ENCODE data around the gene UBALD2.

UBALD2 gene

GRCh38 chr17:76233588-76234353 is 31.4 kb upstream of the UBALD2 start:
- Histone ChIP-seq H3K36me3 (ENCODE audit: insufficient read depth, insufficient read length, low read length) (no peaks in the 10 kb centered on the region), H3K4me3 (ENCODE audit: insufficient read length, low read depth) (no peak overlapping the region), H3K9me3 (ENCODE audit: insufficient read depth, low read length) (no peaks in the 10 kb centered on the region), H3K4me1 (ENCODE audit: insufficient read depth, insufficient read length) (no peaks in the 10 kb centered on the region), H3K9ac (ENCODE audit: insufficient read length, low read depth) (no peak overlapping the region), H3K27me3 (ENCODE audit: insufficient read depth, insufficient read length) (peaks cover 12% of the 10 kb centered on the region)
- TF ChIP-seq SUZ12 (IDR thresholded peaks at IDR 0.05; ENCODE audit: extremely low read depth, insufficient read depth, insufficient read length) (no peak), ZNF274 (IDR thresholded peaks at IDR 0.05; ENCODE audit: low read depth, low read length) (no peak), YY1 (IDR thresholded peaks at IDR 0.05; ENCODE audit: insufficient read depth, insufficient read length) (no peak)
- no peak for DNase-seq (ENCODE audit: low read depth, low spot score)

DNA sequence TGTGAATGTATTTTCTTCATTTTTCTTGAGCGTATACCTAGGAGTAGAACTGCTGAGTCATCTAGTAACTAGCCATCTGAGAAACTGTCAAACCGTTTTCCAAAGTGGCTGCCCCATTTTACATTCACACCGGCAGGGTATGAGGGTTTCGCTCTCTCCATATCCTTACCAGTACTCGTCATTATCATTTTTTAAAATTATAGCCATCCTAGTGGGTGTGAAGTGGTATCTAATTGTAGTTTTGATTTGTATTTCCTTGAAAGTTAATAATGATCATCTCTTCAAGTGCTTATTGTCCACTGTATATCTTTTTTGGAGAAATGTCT is 30.8 kb upstream of the UBALD2 start:
- no peak overlapping the region for H3K4me3 ChIP-seq (ENCODE audit: insufficient read length, low read depth)
- no peaks in the 10 kb centered on the region for H3K36me3 ChIP-seq (ENCODE audit: insufficient read depth, insufficient read length, low read length)
- no peak for DNase-seq (ENCODE audit: low read depth, low spot score)
- TF ChIP-seq SUZ12 (IDR thresholded peaks at IDR 0.05; ENCODE audit: extremely low read depth, insufficient read depth, insufficient read length) (no peak), ZNF274 (IDR thresholded peaks at IDR 0.05; ENCODE audit: low read depth, low read length) (no peak), YY1 (IDR thresholded peaks at IDR 0.05; ENCODE audit: insufficient read depth, insufficient read length) (no peak)
- H3K9ac ChIP-seq (ENCODE audit: insufficient read length, low read depth) = no peak overlapping the region
- H3K9me3 ChIP-seq (ENCODE audit: insufficient read depth, low read length) = no peaks in the 10 kb centered on the region
- H3K27me3 ChIP-seq (ENCODE audit: insufficient read depth, insufficient read length) = peaks cover 17% of the 10 kb centered on the region
- no peaks in the 10 kb centered on the region for H3K4me1 ChIP-seq (ENCODE audit: insufficient read depth, insufficient read length)

DNA sequence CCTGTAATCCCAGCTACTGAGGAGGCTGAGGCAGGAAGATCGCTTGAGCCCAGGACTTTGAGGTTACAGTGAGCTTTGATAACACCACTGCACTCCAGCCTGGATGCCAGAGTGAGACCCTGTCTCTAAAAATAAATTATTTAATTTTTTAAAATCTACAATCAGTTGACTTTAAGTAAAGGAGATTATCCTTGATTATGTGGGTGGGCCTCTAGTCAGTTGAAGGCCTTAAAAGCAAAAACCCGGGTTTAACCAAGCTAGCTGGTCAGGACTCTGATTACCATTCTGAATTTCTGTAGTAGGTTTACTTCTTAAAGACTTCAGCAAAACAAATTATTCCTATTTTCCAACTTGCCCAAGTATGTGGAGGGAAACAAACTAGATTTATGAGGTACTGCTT is 29.3 kb upstream of the UBALD2 start:
- no peak for DNase-seq (ENCODE audit: low read depth, low spot score)
- no peak overlapping the region for H3K9ac ChIP-seq (ENCODE audit: insufficient read length, low read depth)
- no peaks in the 10 kb centered on the region for H3K9me3 ChIP-seq (ENCODE audit: insufficient read depth, low read length)
- H3K36me3 ChIP-seq (ENCODE audit: insufficient read depth, insufficient read length, low read length) = no peaks in the 10 kb centered on the region
- H3K27me3 ChIP-seq (ENCODE audit: insufficient read depth, insufficient read length) = peaks cover 26% of the 10 kb centered on the region
- TF ChIP-seq ZNF274 (IDR thresholded peaks at IDR 0.05; ENCODE audit: low read depth, low read length) (no peak), YY1 (IDR thresholded peaks at IDR 0.05; ENCODE audit: insufficient read depth, insufficient read length) (no peak), SUZ12 (IDR thresholded peaks at IDR 0.05; ENCODE audit: extremely low read depth, insufficient read depth, insufficient read length) (no peak)
- H3K4me3 ChIP-seq (ENCODE audit: insufficient read length, low read depth) = no peak overlapping the region
- H3K4me1 ChIP-seq (ENCODE audit: insufficient read depth, insufficient read length) = no peaks in the 10 kb centered on the region

- no peak for TF ChIP-seq SUZ12 (IDR thresholded peaks at IDR 0.05; ENCODE audit: extremely low read depth, insufficient read depth, insufficient read length)
- TF ChIP-seq YY1 (IDR thresholded peaks at IDR 0.05; ENCODE audit: insufficient read depth, insufficient read length) = no peak
- TF ChIP-seq ZNF274 (IDR thresholded peaks at IDR 0.05; ENCODE audit: low read depth, low read length) = no peak
- no peak for DNase-seq (ENCODE audit: low read depth, low spot score)
- Histone ChIP-seq H3K36me3 (ENCODE audit: insufficient read depth, insufficient read length, low read length) (no peaks in the 10 kb centered on the region), H3K9me3 (ENCODE audit: insufficient read depth, low read length) (no peaks in the 10 kb centered on the region), H3K27me3 (ENCODE audit: insufficient read depth, insufficient read length) (peaks cover 33% of the 10 kb centered on the region), H3K9ac (ENCODE audit: insufficient read length, low read depth) (no peak overlapping the region), H3K4me1 (ENCODE audit: insufficient read depth, insufficient read length) (peaks cover under 1% of the 10 kb centered on the region), H3K4me3 (ENCODE audit: insufficient read length, low read depth) (no peak overlapping the region)
Observed at GRCh38 chr17:76236603-76237002, 28.5 kb upstream of the UBALD2 start.

DNA sequence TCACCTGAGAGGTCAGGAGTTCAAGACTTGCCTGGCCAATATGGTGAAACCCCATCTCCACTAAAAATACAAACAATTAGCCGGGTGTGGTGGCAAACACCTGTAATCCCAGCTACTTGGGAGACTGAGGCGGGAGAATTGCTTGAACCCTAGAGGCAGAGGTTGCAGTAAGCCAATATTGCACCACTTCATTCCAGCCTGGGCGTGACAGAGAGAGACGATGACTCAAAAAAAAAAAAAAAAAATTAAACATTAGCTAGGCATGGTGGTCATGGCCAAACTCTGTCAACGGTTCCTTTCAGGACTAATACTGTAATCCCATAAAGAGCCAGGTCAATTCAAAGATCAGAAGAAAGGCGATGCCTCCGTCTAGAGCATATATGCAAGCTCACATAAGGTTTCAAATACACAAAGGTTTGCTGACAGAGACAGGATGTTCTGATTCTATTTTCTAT is 27.3 kb upstream of the UBALD2 start:
- TF ChIP-seq SUZ12 (IDR thresholded peaks at IDR 0.05; ENCODE audit: extremely low read depth, insufficient read depth, insufficient read length) (no peak), YY1 (IDR thresholded peaks at IDR 0.05; ENCODE audit: insufficient read depth, insufficient read length) (no peak), ZNF274 (IDR thresholded peaks at IDR 0.05; ENCODE audit: low read depth, low read length) (no peak)
- Histone ChIP-seq H3K36me3 (ENCODE audit: insufficient read depth, insufficient read length, low read length) (no peaks in the 10 kb centered on the region), H3K27me3 (ENCODE audit: insufficient read depth, insufficient read length) (peaks cover 40% of the 10 kb centered on the region), H3K4me1 (ENCODE audit: insufficient read depth, insufficient read length) (peaks cover 5% of the 10 kb centered on the region), H3K4me3 (ENCODE audit: insufficient read length, low read depth) (no peak overlapping the region), H3K9me3 (ENCODE audit: insufficient read depth, low read length) (no peaks in the 10 kb centered on the region), H3K9ac (ENCODE audit: insufficient read length, low read depth) (no peak overlapping the region)
- DNase-seq (ENCODE audit: low read depth, low spot score) = no peak

DNA sequence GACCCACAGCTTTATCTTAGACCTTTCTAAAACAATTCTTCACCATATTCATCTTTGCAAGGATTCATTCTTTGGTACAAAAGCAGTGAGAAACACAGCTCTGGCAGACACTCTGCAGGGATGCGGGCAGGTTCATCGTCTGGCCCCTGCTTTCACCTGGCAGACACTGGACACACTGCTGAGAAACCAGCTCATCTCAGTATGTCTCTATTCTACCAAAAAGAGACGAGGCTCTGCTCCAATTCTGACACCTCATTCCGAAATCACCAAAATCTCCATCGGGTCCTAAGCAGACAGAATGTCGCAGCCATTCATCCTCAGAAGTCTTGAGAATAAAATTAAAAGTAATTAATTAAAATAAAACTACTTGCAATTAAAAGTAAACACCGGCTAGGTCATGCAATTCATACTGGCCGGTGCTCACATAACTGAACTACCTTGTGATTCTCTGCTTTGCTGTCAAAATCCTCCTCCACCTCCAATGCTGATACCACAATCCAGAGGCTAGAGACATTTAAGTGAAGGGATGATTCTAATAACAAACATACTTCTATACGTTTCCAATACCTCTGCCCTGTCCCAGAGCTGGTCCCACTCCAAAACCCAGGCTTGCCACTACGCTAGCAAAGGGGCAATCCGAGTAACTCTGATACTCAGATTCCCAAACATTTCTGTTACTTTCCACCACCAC is 26.2 kb upstream of the UBALD2 start:
- Histone ChIP-seq H3K4me1 (ENCODE audit: insufficient read depth, insufficient read length) (peaks cover 5% of the 10 kb centered on the region), H3K4me3 (ENCODE audit: insufficient read length, low read depth) (no peak overlapping the region), H3K36me3 (ENCODE audit: insufficient read depth, insufficient read length, low read length) (no peaks in the 10 kb centered on the region), H3K27me3 (ENCODE audit: insufficient read depth, insufficient read length) (peaks cover 44% of the 10 kb centered on the region), H3K9ac (ENCODE audit: insufficient read length, low read depth) (peak overlapping the region; percentile 2), H3K9me3 (ENCODE audit: insufficient read depth, low read length) (no peaks in the 10 kb centered on the region)
- DNase-seq (ENCODE audit: low read depth, low spot score) = no peak
- no peak for TF ChIP-seq YY1 (IDR thresholded peaks at IDR 0.05; ENCODE audit: insufficient read depth, insufficient read length)
- TF ChIP-seq ZNF274 (IDR thresholded peaks at IDR 0.05; ENCODE audit: low read depth, low read length) = no peak
- no peak for TF ChIP-seq SUZ12 (IDR thresholded peaks at IDR 0.05; ENCODE audit: extremely low read depth, insufficient read depth, insufficient read length)

GRCh38 chr17:76239538-76240274 is 25.4 kb upstream of the UBALD2 start:
- H3K27me3 ChIP-seq (ENCODE audit: insufficient read depth, insufficient read length) = peaks cover 44% of the 10 kb centered on the region
- H3K36me3 ChIP-seq (ENCODE audit: insufficient read depth, insufficient read length, low read length) = no peaks in the 10 kb centered on the region
- TF ChIP-seq SUZ12 (IDR thresholded peaks at IDR 0.05; ENCODE audit: extremely low read depth, insufficient read depth, insufficient read length) = peak; percentile 78
- TF ChIP-seq YY1 (IDR thresholded peaks at IDR 0.05; ENCODE audit: insufficient read depth, insufficient read length) = no peak
- peak overlapping the region; percentile 74 for H3K9ac ChIP-seq (ENCODE audit: insufficient read length, low read depth)
- no peak for DNase-seq (ENCODE audit: low read depth, low spot score)
- H3K4me3 ChIP-seq (ENCODE audit: insufficient read length, low read depth) = peak overlapping the region; percentile 54
- peaks cover 5% of the 10 kb centered on the region for H3K4me1 ChIP-seq (ENCODE audit: insufficient read depth, insufficient read length)
- H3K9me3 ChIP-seq (ENCODE audit: insufficient read depth, low read length) = no peaks in the 10 kb centered on the region

All from NT2/D1 (cell line).